ENCODE data around the gene ZNF419.

The ZNF419 gene

DNA sequence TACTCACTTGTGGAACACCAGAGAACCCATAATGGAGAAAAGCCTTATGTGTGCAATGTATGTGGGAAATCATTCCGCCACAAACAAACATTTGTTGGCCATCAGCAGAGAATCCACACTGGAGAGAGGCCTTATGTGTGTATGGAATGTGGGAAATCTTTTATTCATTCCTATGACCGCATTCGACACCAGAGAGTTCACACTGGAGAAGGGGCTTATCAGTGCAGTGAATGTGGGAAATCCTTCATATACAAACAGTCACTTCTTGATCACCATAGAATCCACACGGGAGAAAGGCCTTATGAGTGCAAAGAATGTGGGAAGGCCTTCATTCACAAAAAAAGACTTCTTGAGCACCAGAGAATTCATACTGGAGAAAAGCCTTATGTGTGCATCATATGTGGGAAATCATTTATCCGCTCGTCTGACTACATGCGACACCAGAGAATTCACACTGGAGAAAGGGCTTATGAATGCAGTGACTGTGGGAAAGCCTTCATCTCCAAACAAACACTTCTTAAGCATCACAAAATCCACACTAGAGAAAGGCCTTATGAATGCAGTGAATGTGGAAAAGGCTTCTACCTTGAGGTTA lies 50.5 kb downstream of the ZNF419 start:
- no peak for DNase-seq
